Naive thymus-derived CD4-positive, alpha-beta T cell (primary cell): ENCODE measurements around the gene INPP5J. TPM values are rescaled to one million over a fixed set of nuclear protein-coding genes. Genes with fewer than 3 reads are reported as not detected.

Experiments used
- ATAC-seq: fragments of 150-1000 bp; cut with Tn5 transposase; 2 replicates; pipeline ENCODE4 v1.10.0; 2021; ENCODE audit warnings: mild to moderate bottlenecking, moderate library complexity
- CTCF ChIA-PET: fragments of 350-600 bp; sonication (Branson Sonifier 250); formaldehyde crosslinking; loops from one replicate; lab custom pipeline; 2021; ENCODE audit warnings: antibody characterized with exemption; lab: Charles Lee
- POLR2A ChIA-PET: fragments of 350-600 bp; sonication (Branson Sonifier 250); formaldehyde crosslinking; loops from one replicate; lab custom pipeline; 2021; ENCODE audit warnings: antibody characterized with exemption, inconsistent platforms; lab: Charles Lee
- DNase-seq, 9 donors: peaks; one replicate each; pipeline versions ENCODE4 v3.0.0 to v3.0.0-alpha.2; 2020 to 2022; ENCODE audit warnings: mixed read lengths in 1 of 9
- H3K27ac ChIP-seq: one replicate; pipeline ENCODE4 v1.7.0; 2013; ENCODE audit warnings: mild to moderate bottlenecking, low read depth, low read length, moderate library complexity
- H3K27me3 ChIP-seq, 2 donors: one replicate each; pipeline ENCODE4 v1.7.0; 2013; ENCODE audit warnings: low read length in 2 of 2, mild to moderate bottlenecking in 2 of 2, moderate library complexity in 2 of 2; ENCODE audit not compliant: control insufficient read depth in 2 of 2, insufficient read depth in 2 of 2
- H3K36me3 ChIP-seq, 3 experiments: 1 replicate in 2 of 3; 2 replicates in 1 of 3; pipeline ENCODE4 v1.7.0; 2013; ENCODE audit warnings: low read length in 3 of 3, mild to moderate bottlenecking in 3 of 3, moderate library complexity in 1 of 3; ENCODE audit not compliant: insufficient read depth in 3 of 3, control insufficient read depth in 2 of 3
- H3K4me1 ChIP-seq, 2 donors: one replicate each; pipeline ENCODE4 v1.7.0; 2013; ENCODE audit warnings: low read length in 2 of 2, mild to moderate bottlenecking in 2 of 2, moderate library complexity in 1 of 2; ENCODE audit not compliant: control insufficient read depth in 2 of 2, insufficient read depth in 2 of 2
- H3K4me3 ChIP-seq: 2 replicates; pipeline ENCODE4 v1.7.0; 2013; ENCODE audit warnings: mild to moderate bottlenecking, low read length
- H3K9me3 ChIP-seq, 3 experiments: 1 replicate in 2 of 3; 2 replicates in 1 of 3; pipeline ENCODE4 v1.7.0; 2013; ENCODE audit warnings: low read length in 3 of 3; ENCODE audit not compliant: control insufficient read depth in 2 of 3
- H3K27ac Mint-ChIP-seq, 9 donors: one replicate each; pipeline ENCODE4 v1.8.0; 2020 to 2022; ENCODE audit warnings: mixed read lengths in 9 of 9, mild to moderate bottlenecking in 8 of 9, moderate library complexity in 5 of 9, inconsistent platforms in 2 of 9
- H3K27me3 Mint-ChIP-seq, 5 donors: one replicate each; pipeline ENCODE4 v1.8.0; 2021 to 2022; ENCODE audit warnings: mixed read lengths in 5 of 5, mild to moderate bottlenecking in 1 of 5
- H3K36me3 Mint-ChIP-seq, 5 donors: one replicate each; pipeline ENCODE4 v1.8.0; 2020 to 2022; ENCODE audit warnings: mixed read lengths in 5 of 5, mild to moderate bottlenecking in 3 of 5, inconsistent platforms in 1 of 5
- H3K4me1 Mint-ChIP-seq, 7 donors: one replicate each; pipeline ENCODE4 v1.8.0; 2020 to 2022; ENCODE audit warnings: mixed read lengths in 7 of 7, mild to moderate bottlenecking in 3 of 7, inconsistent platforms in 1 of 7
- H3K4me3 Mint-ChIP-seq, 10 donors: one replicate each; pipeline ENCODE4 v1.8.0; 2020 to 2022; ENCODE audit warnings: mild to moderate bottlenecking in 10 of 10, mixed read lengths in 10 of 10, moderate library complexity in 6 of 10, inconsistent platforms in 2 of 10
- H3K9me3 Mint-ChIP-seq, 11 donors: one replicate each; pipeline ENCODE4 v1.8.0; 2020 to 2022; ENCODE audit warnings: mixed read lengths in 11 of 11, mild to moderate bottlenecking in 4 of 11, inconsistent platforms in 1 of 11, moderate library complexity in 1 of 11
- intact Hi-C, 2 donors: fragments of 100-400 bp; cut with micrococcal nuclease; formaldehyde crosslinking; loops; one replicate each; pipeline ENCODE4 v1.15.1; 2023
- polyA plus RNA-seq, 2 donors: library from polyadenylated mRNA; unstranded; fragments of 300-500 nt; fragmentation: Illumina TruSeq; gene quantifications; one replicate each; pipeline ENCODE4 v1.2.3, GENCODE V29; 2021
- total RNA-seq, 6 experiments: library from RNA in 5 of 6; stranded (reverse) in 5 of 6; gene quantifications; 1 replicate in 5 of 6; 2 replicates in 1 of 6; pipeline ENCODE4 v1.2.3 and lab custom pipeline; 2021 to 2026

Gene INPP5J
- total and polyA plus RNA-seq, 7 experiments from 2014 or later: 0.24 to 0.81 (median 0.51) TPM; not detected in 3

DNA sequence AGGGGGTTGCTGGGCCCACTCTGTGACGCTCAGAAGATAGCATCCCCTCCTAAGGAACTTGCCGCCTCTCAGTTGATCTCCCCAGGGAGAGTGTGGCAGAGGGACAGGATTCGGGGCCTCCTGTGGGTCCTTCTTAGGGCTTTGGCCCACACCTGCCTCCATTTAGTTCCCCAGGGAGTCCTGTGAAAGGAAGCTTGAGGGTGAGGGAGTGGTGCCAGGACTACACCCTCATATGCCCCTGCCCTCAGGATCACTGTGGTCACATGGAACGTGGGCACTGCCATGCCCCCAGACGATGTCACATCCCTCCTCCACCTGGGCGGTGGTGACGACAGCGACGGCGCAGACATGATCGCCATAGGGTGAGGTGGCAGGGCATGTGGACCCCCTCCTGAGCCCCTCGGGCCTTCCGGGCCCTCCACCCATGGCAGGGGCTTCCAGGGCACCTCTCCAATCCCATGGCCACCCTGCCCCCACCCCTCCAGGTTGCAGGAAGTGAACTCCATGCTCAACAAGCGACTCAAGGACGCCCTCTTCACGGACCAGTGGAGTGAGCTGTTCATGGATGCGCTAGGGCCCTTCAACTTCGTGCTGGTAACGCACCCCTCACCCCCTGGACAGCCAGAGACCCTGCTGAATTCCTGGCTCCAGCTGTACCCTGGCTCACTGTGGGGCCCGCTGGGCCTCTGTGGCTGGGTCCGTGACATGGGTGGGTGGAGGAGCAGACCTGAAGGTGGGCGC, 3.5 kb downstream of the INPP5J start:
- no peaks in the 10 kb centered on the region for H3K4me1 ChIP-seq
- intact Hi-C loops: no loop called here
- H3K27me3 Mint-ChIP-seq: peaks cover 0 to 5% (median 0%) of the 10 kb centered on the region in 5 donors
- H3K27ac Mint-ChIP-seq: no peak overlapping the region
- CTCF ChIA-PET: no interaction called here
- H3K4me3 Mint-ChIP-seq: no peak overlapping the region
- DNase-seq (no peak), ATAC-seq (no peak)
- no peak overlapping the region for H3K27ac ChIP-seq
- H3K9me3 Mint-ChIP-seq: peaks cover 0 to 1% (median 0%) of the 10 kb centered on the region in 11 donors
- H3K27me3 ChIP-seq: no peaks in the 10 kb centered on the region
- no peak overlapping the region for H3K4me3 ChIP-seq
- no peaks in the 10 kb centered on the region for H3K36me3 Mint-ChIP-seq
- H3K4me1 Mint-ChIP-seq: peaks cover 0 to 4% (median 0%) of the 10 kb centered on the region in 7 donors
- no peaks in the 10 kb centered on the region for H3K9me3 ChIP-seq
- H3K36me3 ChIP-seq: no peaks in the 10 kb centered on the region
- POLR2A ChIA-PET: no interaction called here

DNA sequence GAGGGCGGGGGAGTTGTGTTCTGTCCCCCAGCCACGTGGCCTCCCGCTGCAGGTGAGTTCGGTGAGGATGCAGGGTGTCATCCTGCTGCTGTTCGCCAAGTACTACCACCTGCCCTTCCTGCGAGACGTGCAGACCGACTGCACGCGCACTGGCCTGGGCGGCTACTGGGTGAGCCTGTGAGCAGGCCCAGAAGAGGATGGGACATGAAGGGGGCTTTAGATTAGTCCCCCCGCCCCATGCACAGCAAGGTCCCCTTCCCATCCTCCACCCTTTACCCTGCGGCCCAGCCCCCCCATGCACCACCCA, 4.1 kb downstream of the INPP5J start:
- no peak overlapping the region for H3K4me3 ChIP-seq
- DNase-seq (no peak), ATAC-seq (no peak)
- no peaks in the 10 kb centered on the region for H3K9me3 ChIP-seq
- H3K27ac ChIP-seq: no peak overlapping the region
- H3K4me1 ChIP-seq: no peaks in the 10 kb centered on the region
- no peaks in the 10 kb centered on the region for H3K36me3 ChIP-seq
- intact Hi-C loops: no loop called here
- ChIA-PET CTCF (no interaction called here), POLR2A (no interaction called here)
- Mint-ChIP-seq H3K36me3 (no peaks in the 10 kb centered on the region), H3K27me3 (peaks cover 0 to 5% (median 0%) of the 10 kb centered on the region in 5 donors), H3K27ac (no peak overlapping the region), H3K4me3 (no peak overlapping the region), H3K4me1 (peaks cover 0 to 4% (median 0%) of the 10 kb centered on the region in 7 donors), H3K9me3 (peaks cover 0 to 1% (median 0%) of the 10 kb centered on the region in 11 donors)
- no peaks in the 10 kb centered on the region for H3K27me3 ChIP-seq

- no peaks in the 10 kb centered on the region for H3K4me1 ChIP-seq
- Mint-ChIP-seq H3K27me3 (peaks cover 0 to 5% (median 0%) of the 10 kb centered on the region in 5 donors), H3K4me3 (no peak overlapping the region), H3K27ac (no peak overlapping the region), H3K36me3 (no peaks in the 10 kb centered on the region), H3K9me3 (peaks cover 0 to 1% (median 0%) of the 10 kb centered on the region in 11 donors), H3K4me1 (peaks cover 0 to 4% (median 0%) of the 10 kb centered on the region in 7 donors)
- intact Hi-C loops: no loop called here
- no peaks in the 10 kb centered on the region for H3K9me3 ChIP-seq
- ATAC-seq: peak; percentile 10
- H3K27me3 ChIP-seq: no peaks in the 10 kb centered on the region
- no peaks in the 10 kb centered on the region for H3K36me3 ChIP-seq
- CTCF ChIA-PET: no interaction called here
- H3K4me3 ChIP-seq: no peak overlapping the region
- H3K27ac ChIP-seq: no peak overlapping the region
- DNase-seq: no peak
- POLR2A ChIA-PET: interaction anchor here (0.6 kb wide), 1 partner anchor 53 kb away, joined by 3 read pairs; no protein-coding TSS in a partner anchor
These were observed 4.5 kb downstream of the INPP5J start for GRCh38 chr22:31127181-31127772.

GRCh38 chr22:31128156-31128555, 5.4 kb downstream of the INPP5J start:
- no peak for ATAC-seq
- H3K27me3 Mint-ChIP-seq: peaks cover 0 to 5% (median 0%) of the 10 kb centered on the region in 5 donors
- ChIA-PET CTCF (interaction anchor here (0.6 kb wide), 1 partner anchor 348 kb away, joined by 3 read pairs; no protein-coding TSS in a partner anchor), POLR2A (no interaction called here)
- H3K4me3 Mint-ChIP-seq: no peak overlapping the region
- no peaks in the 10 kb centered on the region for H3K36me3 Mint-ChIP-seq
- no peak overlapping the region for H3K27ac Mint-ChIP-seq
- H3K4me1 Mint-ChIP-seq: peaks cover 0 to 4% (median 0%) of the 10 kb centered on the region in 7 donors
- H3K36me3 ChIP-seq: no peaks in the 10 kb centered on the region
- intact Hi-C loops: no loop called here
- H3K27me3 ChIP-seq: no peaks in the 10 kb centered on the region
- H3K4me1 ChIP-seq: no peaks in the 10 kb centered on the region
- DNase-seq: no peak
- no peak overlapping the region for H3K4me3 ChIP-seq
- H3K27ac ChIP-seq: no peak overlapping the region
- H3K9me3 Mint-ChIP-seq: peaks cover 0 to 1% (median 0%) of the 10 kb centered on the region in 11 donors
- no peaks in the 10 kb centered on the region for H3K9me3 ChIP-seq

DNA sequence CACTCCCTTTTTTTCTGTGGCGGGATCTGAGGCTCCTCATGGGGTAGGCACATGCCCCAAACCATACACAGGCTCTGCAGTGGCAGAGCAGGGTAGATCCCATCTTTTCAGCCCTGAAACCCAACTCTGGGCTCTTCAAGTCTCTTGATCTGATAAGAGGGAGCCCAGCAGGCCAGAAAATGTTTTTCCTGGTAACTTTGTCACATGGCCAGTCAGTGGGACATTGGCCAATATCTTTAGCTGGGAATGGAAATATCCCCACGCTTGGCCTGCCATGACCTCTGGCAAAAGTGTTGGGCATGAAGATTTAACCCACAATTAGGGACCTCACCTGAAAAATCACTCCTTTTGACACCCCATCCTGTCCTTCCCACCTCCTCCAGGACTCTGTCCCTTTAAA, 8.1 kb downstream of the INPP5J start:
- DNase-seq: no peak
- no peak overlapping the region for H3K4me3 Mint-ChIP-seq
- no peak overlapping the region for H3K27ac Mint-ChIP-seq
- H3K27me3 Mint-ChIP-seq: peaks cover 0 to 5% (median 0%) of the 10 kb centered on the region in 5 donors
- ATAC-seq: no peak
- Histone ChIP-seq H3K4me3 (no peak overlapping the region), H3K27ac (no peak overlapping the region), H3K9me3 (no peaks in the 10 kb centered on the region), H3K27me3 (no peaks in the 10 kb centered on the region), H3K36me3 (no peaks in the 10 kb centered on the region), H3K4me1 (no peaks in the 10 kb centered on the region)
- intact Hi-C loops: no loop called here
- ChIA-PET POLR2A (no interaction called here), CTCF (no interaction called here)
- no peaks in the 10 kb centered on the region for H3K9me3 Mint-ChIP-seq
- peaks cover 0 to 4% (median 0%) of the 10 kb centered on the region in 7 donors for H3K4me1 Mint-ChIP-seq
- H3K36me3 Mint-ChIP-seq: no peaks in the 10 kb centered on the region

GRCh38 chr22:31133911-31134310, 11.1 kb downstream of the INPP5J start:
- no peak overlapping the region for H3K4me3 ChIP-seq
- no peaks in the 10 kb centered on the region for H3K4me1 ChIP-seq
- no peaks in the 10 kb centered on the region for H3K36me3 ChIP-seq
- intact Hi-C loops: no loop called here
- Mint-ChIP-seq H3K4me1 (no peaks in the 10 kb centered on the region), H3K4me3 (no peak overlapping the region), H3K27ac (no peak overlapping the region), H3K27me3 (no peaks in the 10 kb centered on the region), H3K36me3 (no peaks in the 10 kb centered on the region), H3K9me3 (no peaks in the 10 kb centered on the region)
- DNase-seq: no peak
- no peak overlapping the region for H3K27ac ChIP-seq
- ChIA-PET CTCF (no interaction called here), POLR2A (no interaction called here)
- no peaks in the 10 kb centered on the region for H3K27me3 ChIP-seq
- no peak for ATAC-seq
- no peaks in the 10 kb centered on the region for H3K9me3 ChIP-seq
